HCT116 (cell line): Measurements from ENCODE around the gene POLA2. TPM values are rescaled to one million over a fixed set of nuclear protein-coding genes. Genes with fewer than 3 reads are reported as not detected.

Source experiments
- ATAC-seq: fragments of 200-7000 bp; cut with Tn5 transposase; 2 replicates; pipeline ENCODE4 v1.9.1; 2020; ENCODE audit warnings: mild to moderate bottlenecking, moderate library complexity
- BruUV-seq: library from RNA; stranded (reverse); fragments of 400-500 nt; replicated peaks from 2 replicates; lab custom pipeline; 2021; lab: Mats Ljungman, UMichigan
- CTCF ChIA-PET: fragments of 300-600 bp; sonication (Branson Sonifier 250); formaldehyde crosslinking; loops from one replicate; lab custom pipeline; 2021; ENCODE audit warnings: antibody characterized with exemption; lab: Charles Lee
- POLR2A ChIA-PET: fragments of 300-600, 350-600 bp; sonication (Branson Sonifier 250); formaldehyde crosslinking; loops from one replicate; lab custom pipeline; 2021; ENCODE audit warnings: antibody characterized with exemption; lab: Charles Lee
- RAD21 ChIA-PET, 2 experiments: fragments of 300-600 bp; sonication (Branson Sonifier 250); formaldehyde crosslinking; loops; one replicate each; lab custom pipeline; 2023; ENCODE audit warnings: low total read pairs in 2 of 2; ENCODE audit not compliant: uncharacterized antibody in 2 of 2, unreplicated experiment in 2 of 2, low non-redundant PET in 1 of 2; lab: Charles Lee
- DNase-seq: peaks from one replicate; pipeline ENCODE4 v3.0.0-alpha.2; 2010; ENCODE audit warnings: low read depth, low spot score
- H2AFZ ChIP-seq: fragments of 200-600 bp; shearing (Covaris generic), sonication (generic); 2 replicates; pipeline ENCODE4 v1.6.1; 2017; ENCODE audit warnings: low read depth, mixed run types, mixed read lengths, antibody characterized with exemption, low read length; ENCODE audit not compliant: poor library complexity, severe bottlenecking
- H3K27ac ChIP-seq: 2 replicates; pipeline ENCODE4 v1.5.1; 2012; ENCODE audit warnings: low read depth, low read length
- H3K27me3 ChIP-seq: fragments of 200-600 bp; sonication (generic); 2 replicates; pipeline ENCODE4 v1.6.1; 2016; ENCODE audit warnings: mixed run types, low read length, mixed read lengths; ENCODE audit not compliant: insufficient read depth
- H3K36me3 ChIP-seq, 2 experiments: fragments of 200-500 bp in 1 of 2; fragments of 200-600 bp in 1 of 2; sonication (Bioruptor generic) in 1 of 2; sonication (generic) in 1 of 2; 2 replicates each; pipeline versions ENCODE4 v1.5.1 to v1.6.1; 2014 to 2016; ENCODE audit warnings: low read length in 2 of 2, inconsistent platforms in 1 of 2, mixed read lengths in 1 of 2, mixed run types in 1 of 2; ENCODE audit not compliant: insufficient read depth in 2 of 2, control insufficient read depth in 1 of 2
- H3K4me1 ChIP-seq, 2 experiments: fragments of 200-600 bp in 1 of 2; sonication (generic) in 1 of 2; 2 replicates each; pipeline versions ENCODE4 v1.5.1 to v1.6.1; 2012 to 2017; ENCODE audit warnings: low read length in 2 of 2, inconsistent platforms in 1 of 2, mild to moderate bottlenecking in 1 of 2, mixed read lengths in 1 of 2, mixed run types in 1 of 2, moderate library complexity in 1 of 2; ENCODE audit not compliant: insufficient read depth in 2 of 2, control insufficient read depth in 1 of 2
- H3K4me2 ChIP-seq: fragments of 200-600 bp; sonication (generic); 2 replicates; pipeline ENCODE4 v1.6.1; 2017; ENCODE audit warnings: mixed run types, low read length, mixed read lengths
- H3K4me3 ChIP-seq, 2 experiments: fragments of 200-600 bp in 1 of 2; sonication (generic) in 1 of 2; replicated peaks in 1 of 2; 2 replicates each; pipeline ENCODE4 v1.5.1; 2011 to 2016; ENCODE audit warnings: low read length in 2 of 2, control low read depth in 1 of 2, low read depth in 1 of 2, mild to moderate bottlenecking in 1 of 2, mixed read lengths in 1 of 2, mixed run types in 1 of 2
- H3K79me2 ChIP-seq: fragments of 200-600 bp; sonication (generic); 2 replicates; pipeline ENCODE4 v1.6.1; 2017; ENCODE audit warnings: mild to moderate bottlenecking, mixed run types, low read length, moderate library complexity, mixed read lengths; ENCODE audit not compliant: insufficient read depth
- H3K9ac ChIP-seq: fragments of 200-600 bp; sonication (generic); 2 replicates; pipeline ENCODE4 v1.6.1; 2016; ENCODE audit warnings: low read length, mixed read lengths
- H3K9me2 ChIP-seq: fragments of 200-600 bp; sonication (generic), shearing (Covaris generic); 2 replicates; pipeline ENCODE4 v1.6.1; 2017; ENCODE audit warnings: mixed run types, mild to moderate bottlenecking, moderate library complexity; ENCODE audit not compliant: insufficient read depth
- H3K9me3 ChIP-seq, 2 experiments: fragments of 200-500 bp in 1 of 2; fragments of 200-600 bp in 1 of 2; sonication (Bioruptor generic) in 1 of 2; sonication (generic) in 1 of 2; 2 replicates each; pipeline ENCODE4 v1.6.1; 2014 to 2017; ENCODE audit warnings: low read length in 2 of 2, mixed read lengths in 2 of 2, inconsistent platforms in 1 of 2, low read depth in 1 of 2, mild to moderate bottlenecking in 1 of 2, mixed run types in 1 of 2, moderate library complexity in 1 of 2; ENCODE audit not compliant: control insufficient read depth in 1 of 2, insufficient read depth in 1 of 2
- H4K20me1 ChIP-seq: fragments of 200-600 bp; sonication (generic), shearing (Covaris generic); 2 replicates; pipeline ENCODE4 v1.6.1; 2017; ENCODE audit warnings: mixed run types, mild to moderate bottlenecking, moderate library complexity; ENCODE audit not compliant: insufficient read depth
- ATF3 ChIP-seq: IDR thresholded peaks from 2 replicates; pipeline ENCODE4 v1.6.1; 2012
- CBX3 ChIP-seq: IDR thresholded peaks from 2 replicates; pipeline ENCODE4 v1.6.1; 2012; ENCODE audit warnings: low read depth
- CEBPB ChIP-seq: IDR thresholded peaks from 2 replicates; pipeline ENCODE4 v1.6.1; 2012; ENCODE audit warnings: low read depth
- EGR1 ChIP-seq: IDR thresholded peaks from 2 replicates; pipeline ENCODE4 v1.6.1; 2012; ENCODE audit warnings: low read depth
- ELF1 ChIP-seq: IDR thresholded peaks from 2 replicates; pipeline ENCODE4 v1.6.1; 2012; ENCODE audit warnings: low read depth, borderline replicate concordance
- EZH2 ChIP-seq: fragments of 200-600 bp; sonication (generic); IDR thresholded peaks from 2 replicates; pipeline ENCODE4 v1.6.1; 2017; ENCODE audit warnings: antibody characterized with exemption, mixed run types
- EZH2phosphoT487 ChIP-seq: fragments of 200-600 bp; IDR thresholded peaks from 2 replicates; pipeline ENCODE4 v1.6.1; 2018; ENCODE audit warnings: antibody characterized with exemption, borderline replicate concordance
- MAX ChIP-seq: IDR thresholded peaks from 2 replicates; pipeline ENCODE4 v1.6.1; 2012
- POLR2A ChIP-seq: IDR thresholded peaks from 2 replicates; pipeline ENCODE4 v1.7.0; 2011; ENCODE audit warnings: borderline replicate concordance; ENCODE audit not compliant: insufficient read depth, insufficient read length; ENCODE audit errors: extremely low read depth
- POLR2AphosphoS5 ChIP-seq: IDR thresholded peaks from 2 replicates; pipeline ENCODE4 v1.6.1; 2011; ENCODE audit warnings: mild to moderate bottlenecking, low read depth, low read length, moderate library complexity
- RAD21 ChIP-seq: IDR thresholded peaks from 2 replicates; pipeline ENCODE4 v1.6.1; 2012; ENCODE audit warnings: low read depth, mild to moderate bottlenecking
- REST ChIP-seq: IDR thresholded peaks from 2 replicates; pipeline ENCODE4 v1.6.1; 2012; ENCODE audit warnings: low read depth
- SIN3A ChIP-seq: IDR thresholded peaks from 2 replicates; pipeline ENCODE4 v1.6.1; 2012; ENCODE audit warnings: low read depth
- SP1 ChIP-seq: IDR thresholded peaks from 2 replicates; pipeline ENCODE4 v1.6.1; 2012; ENCODE audit warnings: low read depth
- SRF ChIP-seq: IDR thresholded peaks from 2 replicates; pipeline ENCODE4 v1.6.1; 2012; ENCODE audit warnings: low read depth
- TCF7L2 ChIP-seq: IDR thresholded peaks from 2 replicates; pipeline ENCODE4 v1.7.0; 2011; ENCODE audit warnings: borderline replicate concordance, inconsistent platforms; ENCODE audit not compliant: insufficient read depth, insufficient read length; ENCODE audit errors: extremely low read depth
- YY1 ChIP-seq: IDR thresholded peaks from 2 replicates; pipeline ENCODE4 v1.6.1; 2011; ENCODE audit warnings: low read length, low read depth, moderate library complexity, mild to moderate bottlenecking; ENCODE audit not compliant: insufficient replicate concordance; ENCODE audit errors: extremely low read depth
- ZBTB33 ChIP-seq: IDR thresholded peaks from 2 replicates; pipeline ENCODE4 v1.6.1; 2011; ENCODE audit warnings: mild to moderate bottlenecking, low read length, moderate library complexity; ENCODE audit not compliant: insufficient replicate concordance; ENCODE audit errors: extremely low read depth
- ZFX ChIP-seq: fragments of 450-650 bp; IDR thresholded peaks from 2 replicates; pipeline ENCODE4 v1.6.1; 2017
- ZNF274 ChIP-seq: fragments of 200-500 bp; sonication (Bioruptor generic); IDR thresholded peaks from 2 replicates; pipeline ENCODE4 v1.6.1; 2014; ENCODE audit warnings: mild to moderate bottlenecking, low read depth, low read length, inconsistent platforms
- intact Hi-C: fragments of 100-400 bp; cut with micrococcal nuclease; formaldehyde crosslinking; loops from 2 replicates; pipeline ENCODE4 v1.10.0; 2022
- total RNA-seq: library from RNA; stranded (reverse); gene quantifications from one replicate; pipeline ENCODE4 v1.2.1, GENCODE V29; 2021; ENCODE audit not compliant: unreplicated experiment

POLA2 gene
- total RNA-seq, 1 experiment from 2014 or later: 20.0 TPM

- ChIA-PET RAD21 (no interaction called here), POLR2A (no interaction called here), CTCF (interaction anchor here (0.6 kb wide), 1 partner anchor 11 kb away, joined by 3 read pairs; no protein-coding TSS in a partner anchor)
- no peak for DNase-seq
- no peak for TF ChIP-seq SP1
- TF ChIP-seq TCF7L2: no peak
- no peak for TF ChIP-seq REST
- TF ChIP-seq EZH2: no peak
- no peak for TF ChIP-seq ZFX
- no peak for TF ChIP-seq POLR2AphosphoS5
- no peak for TF ChIP-seq ELF1
- no peak for TF ChIP-seq SRF
- TF ChIP-seq ZBTB33: no peak
- no peak for TF ChIP-seq POLR2A
- TF ChIP-seq MAX: no peak
- TF ChIP-seq CEBPB: no peak
- no peak for TF ChIP-seq RAD21
- no peak for TF ChIP-seq EGR1
- no peak for TF ChIP-seq ATF3
- TF ChIP-seq YY1: no peak
- no peak for TF ChIP-seq SIN3A
- TF ChIP-seq ZNF274: no peak
- no peak for TF ChIP-seq CBX3
- no peak for TF ChIP-seq EZH2phosphoT487
- intact Hi-C loops: no loop called here
- no peak overlapping the region for H3K4me3 ChIP-seq
- no peak overlapping the region for H3K4me2 ChIP-seq
- peaks cover 59% of the 10 kb centered on the region for H3K79me2 ChIP-seq
- H3K9me2 ChIP-seq: no peaks in the 10 kb centered on the region
- H3K4me1 ChIP-seq: peaks cover 3% of the 10 kb centered on the region in 2 experiments; a peak in 3 of 4 replicates
- no TSS peak for BruUV-seq
- H4K20me1 ChIP-seq: peaks cover 8% of the 10 kb centered on the region; the same call in 1 of the 2 replicates
- no peaks in the 10 kb centered on the region for H3K9me3 ChIP-seq
- H3K36me3 ChIP-seq: peaks cover 43 to 48% of the 10 kb centered on the region in 2 experiments
- no peak overlapping the region for H2AFZ ChIP-seq
- no peak for ATAC-seq
- H3K27me3 ChIP-seq: no peaks in the 10 kb centered on the region
- no peak overlapping the region for H3K27ac ChIP-seq
- H3K9ac ChIP-seq: no peak overlapping the region
Observed at GRCh38 chr11:65340226-65340625, 78.5 kb downstream of the POLA2 start.
